GF-D8 (cell line): ENCODE results near the gene KATNIP.

ENCODE experiments used
- DNase-seq: peaks from one replicate; lab custom pipeline; 2025; lab: John Stamatoyannopoulos, UW

The KATNIP gene

DNA sequence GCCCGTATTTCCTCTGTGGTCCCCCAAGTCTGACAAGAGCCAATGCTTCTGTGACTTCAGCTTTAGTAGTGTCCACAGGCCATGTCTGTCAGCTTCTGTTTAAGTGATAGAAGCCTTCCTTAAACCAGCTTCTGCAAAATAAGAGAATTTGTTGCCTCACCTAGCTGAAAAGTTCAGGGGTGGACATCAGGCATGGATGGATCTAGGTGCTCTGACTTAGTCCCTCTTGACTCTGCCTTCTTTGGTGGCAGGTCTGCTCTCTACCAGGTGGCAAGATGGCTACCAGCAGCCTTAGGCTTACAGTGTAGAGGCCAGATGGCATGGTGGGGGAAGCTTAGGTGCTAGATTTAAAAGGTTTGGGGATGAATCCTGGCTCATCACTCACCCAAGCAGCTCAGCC is 33.7 kb downstream of the KATNIP start:
- DNase-seq = no peak

DNA sequence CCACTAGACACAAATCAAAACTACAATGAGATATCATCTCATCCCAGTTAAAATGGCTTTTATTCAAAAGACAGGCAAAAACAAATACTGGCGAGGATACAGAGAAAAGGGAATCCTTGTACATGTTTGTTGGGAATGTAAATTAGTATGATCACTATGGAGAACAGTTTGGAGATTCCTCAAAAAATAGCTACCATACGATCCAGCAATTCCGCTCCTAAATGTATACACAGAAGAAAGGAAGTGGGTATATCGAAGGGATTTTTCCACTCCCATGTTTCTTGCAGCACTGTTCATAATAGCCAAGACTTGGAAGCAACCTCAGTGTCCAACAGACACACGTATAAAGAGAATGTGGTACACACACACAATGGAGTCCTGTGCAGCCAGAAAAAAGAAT is 35.3 kb downstream of the KATNIP start:
- no peak for DNase-seq

DNA sequence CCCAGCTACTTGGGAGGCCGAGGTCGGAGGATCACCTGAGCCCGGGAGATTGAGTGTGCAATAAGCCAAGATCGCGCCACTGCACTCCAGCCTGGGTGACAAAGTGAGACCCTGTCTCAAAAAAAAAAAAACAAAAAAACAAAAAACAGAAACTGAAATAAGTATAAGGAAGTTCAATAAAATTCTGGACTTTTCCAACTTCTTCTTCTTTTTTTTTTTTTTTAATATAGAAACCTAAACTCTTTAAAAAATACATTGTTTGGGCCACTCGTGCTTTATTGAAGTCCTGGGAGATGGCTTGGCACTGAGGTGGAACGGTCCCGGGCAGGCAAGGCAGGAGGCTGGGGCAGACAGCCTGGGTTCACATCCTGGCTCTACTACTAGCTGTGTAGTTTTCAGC is 36.8 kb downstream of the KATNIP start:
- DNase-seq = no peak

DNA sequence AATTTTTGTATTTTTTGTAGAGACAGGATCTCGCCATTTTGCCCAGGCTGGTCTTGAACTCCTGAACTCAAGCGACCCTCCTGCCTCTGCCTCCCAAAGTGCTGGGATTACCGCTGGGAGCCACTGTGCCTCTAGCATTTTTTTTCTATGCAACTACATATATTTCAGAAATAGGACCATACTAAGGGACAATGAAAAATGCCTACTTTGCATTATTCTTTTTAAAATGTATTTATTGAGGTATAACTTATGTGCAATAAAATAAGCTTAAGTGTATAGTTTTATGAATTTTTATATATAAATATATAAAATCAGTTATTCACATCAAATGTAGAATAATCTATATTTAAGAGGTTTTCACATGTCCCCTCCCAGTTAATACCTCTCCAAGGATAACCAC is 38.1 kb downstream of the KATNIP start:
- DNase-seq = no peak

DNA sequence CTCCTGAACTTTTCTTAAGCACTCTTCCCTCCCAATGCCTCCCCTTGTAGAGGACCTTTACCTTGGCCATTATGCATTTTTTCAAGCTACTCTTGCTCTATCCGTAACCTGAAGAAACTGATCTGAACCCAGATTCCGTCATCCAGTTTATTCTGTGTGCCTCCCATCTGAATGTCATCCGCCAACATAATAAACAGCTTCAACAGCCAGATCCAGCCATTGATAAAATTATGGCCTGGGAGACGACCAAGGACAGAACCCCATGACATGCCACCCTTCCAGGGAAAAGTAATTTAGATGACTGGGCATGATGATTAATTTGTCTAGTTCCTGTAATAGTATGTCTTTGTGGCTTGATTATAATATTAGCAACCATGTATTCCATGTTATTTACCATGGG is 41.9 kb downstream of the KATNIP start:
- DNase-seq = no peak

DNA sequence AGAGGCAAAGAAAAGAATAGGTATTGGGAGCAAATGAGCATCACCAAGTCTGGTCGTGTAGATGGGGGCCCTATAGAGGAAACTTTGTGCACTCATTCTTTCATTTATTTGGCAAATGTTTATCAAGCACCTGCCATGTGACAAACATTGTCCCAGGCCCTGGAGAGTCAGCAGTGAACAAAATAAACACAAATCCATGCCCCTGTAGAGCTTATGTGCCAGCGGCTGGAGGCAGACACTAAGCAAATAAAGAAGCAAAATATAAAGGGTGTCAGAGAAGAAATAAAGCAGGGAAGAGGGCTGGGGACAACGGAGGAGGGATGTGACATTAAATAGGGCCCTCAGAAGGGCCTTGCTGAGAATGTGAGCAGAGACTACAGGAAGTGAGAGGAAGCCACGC is 45.5 kb downstream of the KATNIP start:
- DNase-seq = no peak

DNA sequence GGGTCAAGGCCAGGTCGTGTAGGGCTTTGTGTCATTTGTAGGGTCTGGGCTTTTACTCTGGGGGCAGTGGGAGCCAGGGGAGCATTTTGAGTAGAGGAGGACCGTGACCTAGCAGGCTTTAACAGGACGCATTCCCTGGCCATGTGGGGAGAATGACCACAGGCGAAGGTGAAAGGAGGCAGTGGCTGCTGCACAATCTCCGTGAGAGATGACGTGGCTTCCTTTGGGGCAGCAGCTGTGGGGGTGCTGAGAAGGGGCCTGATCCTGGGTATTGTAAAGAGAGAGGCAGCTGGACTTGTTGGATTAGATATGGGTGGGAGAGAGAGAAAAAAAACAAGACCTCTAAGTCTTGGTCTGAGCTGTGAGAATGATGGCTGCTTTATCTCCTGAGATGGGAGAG is 46.0 kb downstream of the KATNIP start:
- DNase-seq = no peak

DNA sequence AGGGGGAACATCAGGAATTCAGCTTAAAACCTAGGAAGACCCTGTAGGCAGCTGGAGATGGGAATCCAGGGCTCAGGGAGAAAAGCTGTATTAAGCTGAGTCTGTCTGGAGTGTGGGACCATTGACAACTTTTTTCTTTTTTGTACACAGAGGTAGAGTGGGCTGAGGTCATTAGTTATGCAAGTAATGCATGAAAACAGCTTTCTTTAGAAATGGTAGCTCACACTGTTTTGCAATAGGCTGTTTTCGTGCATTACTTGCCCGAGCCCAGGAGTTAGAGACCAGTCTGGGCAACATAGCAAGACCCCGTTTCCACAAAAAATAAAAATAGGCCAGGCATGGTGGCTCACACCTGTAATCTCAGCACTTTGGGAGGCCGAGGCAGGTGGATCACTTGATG is 46.5 kb downstream of the KATNIP start:
- no peak for DNase-seq

DNA sequence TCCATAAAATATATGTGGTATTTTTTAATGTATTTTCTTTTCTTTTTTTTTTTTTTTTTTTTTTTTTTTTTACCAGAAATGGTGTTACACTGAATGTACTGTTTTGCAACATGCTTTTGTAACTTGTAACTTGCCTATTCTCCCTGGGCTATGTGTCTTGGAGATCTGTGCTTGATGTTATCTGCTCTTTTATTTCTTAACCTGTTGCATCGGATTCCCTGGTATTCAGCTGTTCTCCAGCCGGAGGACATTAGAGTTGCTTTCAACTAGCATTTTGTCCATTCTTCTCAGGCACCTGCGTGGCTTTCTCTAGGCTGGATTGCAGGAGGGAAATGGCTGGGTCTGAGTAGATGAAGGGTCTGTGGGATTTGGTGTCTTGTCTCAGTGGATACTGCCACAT is 47.4 kb downstream of the KATNIP start:
- DNase-seq = no peak

DNA sequence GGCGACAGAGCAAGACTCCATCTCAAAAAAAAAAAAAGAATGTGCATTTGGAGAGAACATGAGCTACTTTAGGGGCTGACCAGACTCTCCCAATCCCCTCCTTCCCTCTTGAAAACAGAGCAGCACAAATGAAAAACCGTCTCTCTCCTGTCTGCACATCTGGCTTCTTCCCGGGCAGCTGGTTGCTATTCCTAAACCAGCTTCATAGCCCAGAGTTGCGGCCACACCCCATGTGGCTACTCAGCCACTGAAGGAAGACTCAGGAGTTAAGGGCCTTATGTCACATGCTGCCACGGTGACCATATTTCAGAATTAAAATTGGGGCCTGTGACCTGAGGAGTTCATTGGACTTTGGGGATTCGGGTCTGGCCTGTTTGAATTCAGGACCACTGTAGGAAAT is 48.3 kb downstream of the KATNIP start:
- DNase-seq = no peak

DNA sequence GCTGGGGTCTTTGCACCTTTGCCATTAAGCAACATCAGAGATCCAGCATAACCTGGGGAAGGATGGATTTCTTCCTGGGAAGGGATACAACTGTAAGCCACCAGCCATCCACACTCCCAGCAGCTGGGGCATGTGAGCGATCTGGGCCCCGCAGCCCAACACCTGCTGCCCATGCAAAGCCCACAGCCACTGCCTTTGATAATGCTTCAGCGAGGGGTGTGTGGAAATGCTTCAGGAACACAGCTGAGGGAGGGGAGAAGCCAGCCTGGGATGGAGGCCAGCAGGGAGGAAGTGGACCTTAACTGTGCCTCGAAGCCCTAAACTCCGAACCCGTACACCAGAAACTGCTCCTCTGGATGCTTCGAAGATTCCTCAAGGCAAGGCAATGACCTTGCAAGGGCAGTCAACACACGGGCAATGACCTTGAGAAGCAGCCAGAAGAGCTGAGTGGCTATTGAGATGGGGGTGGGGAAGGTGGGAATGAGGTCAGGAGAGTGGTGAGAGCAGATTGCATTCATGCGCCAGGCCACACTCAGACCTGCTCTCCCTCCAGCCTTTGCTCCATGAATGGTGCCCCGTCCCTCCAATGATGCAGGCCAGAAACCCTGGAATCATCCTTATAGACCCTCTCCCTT is 49.1 kb downstream of the KATNIP start:
- DNase-seq = no peak

DNA sequence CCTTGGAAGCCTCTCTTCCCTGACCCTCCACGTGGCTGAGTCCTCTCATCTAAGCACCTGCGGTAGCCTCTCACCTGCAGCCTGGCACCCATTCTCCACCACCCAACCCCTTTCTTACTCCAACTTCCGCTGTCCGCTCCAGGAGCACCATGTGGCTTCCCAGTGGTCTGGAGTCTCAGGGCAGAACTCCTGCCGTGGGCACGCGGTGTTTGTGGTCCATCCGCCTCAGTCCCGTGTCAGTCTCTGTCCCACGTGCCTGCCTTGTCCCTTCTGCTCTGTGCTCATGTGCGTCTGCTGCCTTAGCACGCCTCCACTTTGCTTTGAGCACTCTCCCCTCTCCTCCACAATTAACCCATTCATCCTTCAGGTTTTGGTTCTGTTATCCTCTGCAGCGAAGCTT is 49.7 kb downstream of the KATNIP start:
- DNase-seq = no peak
